Activated T-helper 1 cell treated with Interleukin-2 at 50 U/mL for 16 hours (primary cell): ENCODE data around the gene C10orf90.

Experiments
- DNase-seq: peaks from one replicate; pipeline ENCODE4 v3.0.0-alpha.2; 2020; ENCODE audit warnings: low read depth

The C10orf90 gene

GRCh38 chr10:126536148-126536547, 134.3 kb downstream of the C10orf90 start:
- no peak for DNase-seq

GRCh38 chr10:126533644-126534043, 136.8 kb downstream of the C10orf90 start:
- no peak for DNase-seq

- no peak for DNase-seq
Observed at GRCh38 chr10:126528315-126528835, 142.1 kb downstream of the C10orf90 start.

- DNase-seq, result no peak
Observed at GRCh38 chr10:126527645-126528314, 142.7 kb downstream of the C10orf90 start.

- DNase-seq, result no peak
Observed at GRCh38 chr10:126525326-126525725, 145.2 kb downstream of the C10orf90 start.

- DNase-seq, result no peak
Observed at GRCh38 chr10:126524526-126524925, 146.0 kb downstream of the C10orf90 start.

- no peak for DNase-seq
Observed at GRCh38 chr10:126523071-126523470, 147.4 kb downstream of the C10orf90 start.

GRCh38 chr10:126521399-126521798, 149.1 kb downstream of the C10orf90 start:
- no peak for DNase-seq

- DNase-seq, result no peak
Observed at GRCh38 chr10:126520751-126521317, 149.7 kb downstream of the C10orf90 start.

- DNase-seq, result no peak
Observed at GRCh38 chr10:126519992-126520391, 150.5 kb downstream of the C10orf90 start.

- no peak for DNase-seq
Observed at GRCh38 chr10:126519185-126519584, 151.3 kb downstream of the C10orf90 start.

- DNase-seq, result no peak
Observed at GRCh38 chr10:126518218-126519080, 152.0 kb downstream of the C10orf90 start.

- DNase-seq, result no peak
Observed at GRCh38 chr10:126516515-126516914, 154.0 kb downstream of the C10orf90 start.

GRCh38 chr10:126511917-126512479, 158.5 kb downstream of the C10orf90 start:
- no peak for DNase-seq

- DNase-seq, result no peak
Observed at GRCh38 chr10:126509182-126509581, 161.3 kb downstream of the C10orf90 start.

- no peak for DNase-seq
Observed at GRCh38 chr10:126508535-126509040, 161.9 kb downstream of the C10orf90 start.

- no peak for DNase-seq
Observed at GRCh38 chr10:126504761-126505112, 165.8 kb downstream of the C10orf90 start.

- no peak for DNase-seq
Observed at GRCh38 chr10:126504063-126504760, 166.3 kb downstream of the C10orf90 start.

- no peak for DNase-seq
Observed at GRCh38 chr10:126503392-126504062, 167.0 kb downstream of the C10orf90 start.

- no peak for DNase-seq
Observed at GRCh38 chr10:126502441-126502840, 168.1 kb downstream of the C10orf90 start.

GRCh38 chr10:126501828-126502227, 168.7 kb downstream of the C10orf90 start:
- DNase-seq, result no peak
